ENCODE data around the gene CHIC1.

- TF ChIP-seq EZH2phosphoT487 (IDR thresholded peaks at IDR 0.05; ENCODE audit: borderline replicate concordance, low read depth, low read length) = no peak
- TF ChIP-seq, protein P1, sequence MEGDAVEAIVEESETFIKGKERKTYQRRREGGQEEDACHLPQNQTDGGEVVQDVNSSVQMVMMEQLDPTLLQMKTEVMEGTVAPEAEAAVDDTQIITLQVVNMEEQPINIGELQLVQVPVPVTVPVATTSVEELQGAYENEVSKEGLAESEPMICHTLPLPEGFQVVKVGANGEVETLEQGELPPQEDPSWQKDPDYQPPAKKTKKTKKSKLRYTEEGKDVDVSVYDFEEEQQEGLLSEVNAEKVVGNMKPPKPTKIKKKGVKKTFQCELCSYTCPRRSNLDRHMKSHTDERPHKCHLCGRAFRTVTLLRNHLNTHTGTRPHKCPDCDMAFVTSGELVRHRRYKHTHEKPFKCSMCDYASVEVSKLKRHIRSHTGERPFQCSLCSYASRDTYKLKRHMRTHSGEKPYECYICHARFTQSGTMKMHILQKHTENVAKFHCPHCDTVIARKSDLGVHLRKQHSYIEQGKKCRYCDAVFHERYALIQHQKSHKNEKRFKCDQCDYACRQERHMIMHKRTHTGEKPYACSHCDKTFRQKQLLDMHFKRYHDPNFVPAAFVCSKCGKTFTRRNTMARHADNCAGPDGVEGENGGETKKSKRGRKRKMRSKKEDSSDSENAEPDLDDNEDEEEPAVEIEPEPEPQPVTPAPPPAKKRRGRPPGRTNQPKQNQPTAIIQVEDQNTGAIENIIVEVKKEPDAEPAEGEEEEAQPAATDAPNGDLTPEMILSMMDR (conservative IDR thresholded peaks at IDR 0.05; ENCODE audit: low read length) = no peak
These were observed 84.2 kb downstream of the CHIC1 start for GRCh38 chrX:73647212-73647611.
